SH-SY5Y (cell line): ENCODE data around the gene OSBPL10.
A peak's percentile ranks its signal among the peaks of the same experiment; 100 is the strongest.

Experiments
- GATA2 ChIP-seq: IDR thresholded peaks from 2 replicates; pipeline ENCODE4 v1.6.1; 2011; ENCODE audit warnings: mild to moderate bottlenecking, low read depth, low read length
- GATA3 ChIP-seq: IDR thresholded peaks from 2 replicates; pipeline ENCODE4 v1.6.1; 2011; ENCODE audit warnings: low read depth, mild to moderate bottlenecking, low read length, moderate library complexity

Gene OSBPL10

DNA sequence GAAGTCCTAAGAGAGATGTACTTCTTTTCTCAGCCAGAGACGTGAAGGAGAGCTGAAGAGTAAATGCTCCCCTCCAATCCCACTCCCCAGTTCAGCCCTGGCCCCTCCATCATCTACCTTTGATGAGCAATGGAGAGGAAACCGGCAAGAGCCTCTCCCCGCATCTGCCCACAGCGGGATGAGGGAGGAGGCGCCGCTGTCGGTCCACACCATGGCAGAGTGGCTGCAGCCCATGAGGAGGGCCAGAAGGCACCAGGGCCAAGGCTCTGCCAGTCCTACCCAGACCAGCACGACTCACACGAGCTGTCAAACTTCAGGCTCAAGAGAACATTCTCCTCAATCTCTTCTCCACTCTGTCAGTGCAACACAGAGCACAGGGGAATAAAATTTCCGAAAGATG is 129.8 kb downstream of the OSBPL10 start:
- TF ChIP-seq GATA2 = no peak
- no peak for TF ChIP-seq GATA3

- TF ChIP-seq GATA2 = no peak
- TF ChIP-seq GATA3 = no peak
These were observed 132.2 kb downstream of the OSBPL10 start for GRCh38 chr3:31848911-31849310.

DNA sequence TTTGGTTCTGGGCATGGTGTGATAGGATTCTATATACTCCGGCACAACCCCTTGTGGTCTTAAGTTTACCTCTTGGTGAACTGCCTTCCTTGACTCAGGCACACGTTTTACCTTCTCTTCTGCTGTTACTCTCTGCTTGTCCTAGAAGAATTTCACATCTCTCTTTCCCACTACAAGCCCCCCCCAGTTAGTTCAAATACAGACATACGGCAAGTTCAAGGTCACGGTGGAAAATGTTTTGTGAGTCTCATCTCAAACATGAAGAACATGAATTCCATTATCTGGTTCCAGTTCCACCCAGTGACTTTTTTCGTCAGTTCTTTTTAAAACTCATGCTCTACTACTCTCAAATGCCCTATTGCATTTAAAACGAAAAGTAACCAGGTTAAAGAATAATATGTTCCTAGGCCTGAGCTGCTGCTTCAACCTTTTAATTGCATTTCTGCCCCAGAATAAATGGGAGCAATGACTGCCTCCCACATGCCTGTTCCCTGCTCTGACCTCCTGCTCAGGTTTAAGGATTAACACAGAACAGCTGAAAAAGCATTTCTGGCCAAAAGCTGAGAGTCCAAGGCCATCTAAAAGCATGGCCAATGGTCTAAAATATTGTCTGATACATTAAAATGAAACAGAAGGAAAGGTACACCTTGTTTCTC is 132.8 kb downstream of the OSBPL10 start:
- TF ChIP-seq GATA2 (no peak), GATA3 (no peak)

GRCh38 chr3:31847760-31848159 is 133.3 kb downstream of the OSBPL10 start:
- no peak for TF ChIP-seq GATA2
- TF ChIP-seq GATA3 = no peak

DNA sequence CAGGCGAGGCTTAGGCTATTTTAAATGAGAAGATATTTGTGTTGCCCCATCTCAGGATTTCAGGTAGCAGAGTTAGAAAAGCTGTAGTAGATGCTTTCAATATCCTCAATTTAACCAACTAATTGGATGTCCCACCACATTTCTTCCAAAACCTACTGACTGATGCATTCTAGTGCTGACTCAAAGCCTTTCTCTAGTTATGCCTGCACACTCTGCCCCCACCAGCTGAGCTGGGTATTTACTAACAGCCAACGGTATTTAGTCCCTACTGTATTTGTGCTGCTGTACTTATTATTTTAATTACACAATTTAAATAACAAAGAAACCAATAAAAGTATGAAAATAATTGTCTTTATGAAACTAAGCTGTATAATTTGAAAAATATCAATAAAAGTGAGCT is 139.5 kb downstream of the OSBPL10 start:
- TF ChIP-seq GATA3 (no peak), GATA2 (no peak)

GRCh38 chr3:31840252-31840651 is 140.8 kb downstream of the OSBPL10 start:
- no peak for TF ChIP-seq GATA2
- no peak for TF ChIP-seq GATA3

- TF ChIP-seq GATA3 = no peak
- TF ChIP-seq GATA2 = no peak
These were observed 141.7 kb downstream of the OSBPL10 start for GRCh38 chr3:31839144-31839917.

DNA sequence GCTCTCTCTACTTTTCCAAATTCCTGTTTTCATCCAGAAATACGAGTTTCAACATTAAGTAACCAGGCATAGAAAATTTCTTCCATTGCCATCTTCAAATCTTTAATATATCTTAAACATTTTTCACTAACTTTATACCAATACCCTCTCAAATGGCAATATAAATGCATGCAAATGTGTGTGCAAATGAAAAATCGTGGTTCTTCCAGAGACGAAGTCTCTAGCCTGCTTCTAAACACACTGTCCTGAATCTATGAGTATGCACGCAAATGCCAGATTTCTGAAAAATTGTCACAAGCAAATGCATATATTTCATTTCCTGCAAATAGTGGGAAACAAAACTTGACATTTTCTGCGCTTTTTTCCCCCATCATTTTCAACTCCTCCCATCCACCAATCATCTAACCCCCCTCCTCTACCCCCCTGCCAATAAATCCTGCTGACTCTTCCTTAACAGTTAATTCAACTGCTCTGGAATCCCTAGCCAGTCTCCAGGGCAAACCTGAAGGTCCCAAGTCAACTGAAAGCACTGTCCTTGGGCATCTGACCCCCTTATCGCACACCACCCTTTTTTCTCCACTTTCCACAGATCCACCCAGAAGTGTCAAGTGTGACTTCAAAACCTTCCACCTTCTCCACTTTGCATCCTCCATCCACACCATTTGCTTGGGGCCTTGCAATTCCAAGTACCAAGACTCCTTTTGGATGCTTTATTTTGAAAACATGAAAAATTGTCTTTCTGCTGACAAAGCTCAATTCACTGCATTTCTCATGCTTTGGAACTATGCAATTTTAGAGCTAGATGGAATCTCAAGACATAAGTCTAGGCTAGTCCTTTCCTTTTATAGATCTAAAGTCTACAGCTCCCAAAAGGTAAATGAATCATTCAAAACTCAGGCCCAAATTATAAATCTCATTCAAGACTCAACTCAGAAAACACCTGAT is 144.7 kb downstream of the OSBPL10 start:
- no peak for TF ChIP-seq GATA3
- no peak for TF ChIP-seq GATA2

DNA sequence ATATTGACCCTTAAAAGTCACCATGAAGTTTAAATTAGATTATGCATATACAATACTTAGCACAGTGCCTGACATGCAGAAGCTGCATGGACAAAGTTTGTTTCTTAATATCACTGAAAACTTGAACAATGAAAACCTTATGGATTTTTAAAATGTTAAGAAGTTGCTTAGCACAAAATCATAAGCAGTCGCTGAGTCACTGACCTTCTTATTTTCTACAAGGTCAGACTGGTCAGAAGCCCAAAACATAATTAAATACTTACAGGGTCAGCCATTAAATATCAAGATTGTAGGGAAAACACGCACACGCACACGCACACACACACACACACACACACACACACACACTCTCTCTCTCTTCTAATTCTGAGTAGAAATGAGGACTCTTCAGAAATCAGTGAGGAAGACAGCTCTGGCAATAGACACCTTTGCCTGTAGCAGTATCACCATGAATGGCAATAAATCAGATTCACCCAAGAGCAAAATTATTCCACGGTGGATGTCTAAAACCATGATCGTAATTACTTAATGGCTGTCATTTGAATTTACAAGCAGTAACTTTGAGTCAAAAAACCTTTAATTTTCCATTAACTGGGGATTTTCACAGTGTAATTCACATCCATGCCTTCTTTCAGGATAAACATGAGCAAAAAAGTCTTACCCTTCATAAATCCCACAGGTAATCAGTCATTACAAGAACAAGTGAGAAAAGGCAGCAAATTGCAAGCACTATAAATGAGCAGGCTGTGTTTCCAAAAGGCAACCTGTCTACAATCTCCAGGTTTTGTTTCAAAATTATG is 147.5 kb downstream of the OSBPL10 start:
- TF ChIP-seq GATA3 (no peak), GATA2 (no peak)

GRCh38 chr3:31832551-31832950 is 148.5 kb downstream of the OSBPL10 start:
- TF ChIP-seq GATA3 (no peak), GATA2 (no peak)

DNA sequence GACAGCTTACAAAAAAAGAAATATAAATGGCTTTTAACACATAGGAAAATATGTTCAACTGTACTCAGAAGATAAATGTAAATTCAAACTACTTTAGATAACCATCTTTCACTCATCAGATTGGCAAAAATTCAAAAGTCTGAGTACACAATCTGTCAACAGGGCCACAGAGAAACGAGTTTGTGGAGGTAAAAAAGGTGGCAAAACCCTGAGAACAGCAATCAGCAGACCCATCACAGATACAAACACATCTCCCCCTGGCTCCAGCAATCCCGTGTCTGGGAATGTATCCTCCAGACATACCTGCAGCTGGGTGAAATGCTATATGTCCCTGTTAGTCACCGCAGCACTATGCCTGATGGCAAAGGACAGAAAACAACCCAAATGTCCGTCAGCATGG is 149.5 kb downstream of the OSBPL10 start:
- TF ChIP-seq GATA2 = peak; percentile 83
- TF ChIP-seq GATA3 = peak; percentile 79

DNA sequence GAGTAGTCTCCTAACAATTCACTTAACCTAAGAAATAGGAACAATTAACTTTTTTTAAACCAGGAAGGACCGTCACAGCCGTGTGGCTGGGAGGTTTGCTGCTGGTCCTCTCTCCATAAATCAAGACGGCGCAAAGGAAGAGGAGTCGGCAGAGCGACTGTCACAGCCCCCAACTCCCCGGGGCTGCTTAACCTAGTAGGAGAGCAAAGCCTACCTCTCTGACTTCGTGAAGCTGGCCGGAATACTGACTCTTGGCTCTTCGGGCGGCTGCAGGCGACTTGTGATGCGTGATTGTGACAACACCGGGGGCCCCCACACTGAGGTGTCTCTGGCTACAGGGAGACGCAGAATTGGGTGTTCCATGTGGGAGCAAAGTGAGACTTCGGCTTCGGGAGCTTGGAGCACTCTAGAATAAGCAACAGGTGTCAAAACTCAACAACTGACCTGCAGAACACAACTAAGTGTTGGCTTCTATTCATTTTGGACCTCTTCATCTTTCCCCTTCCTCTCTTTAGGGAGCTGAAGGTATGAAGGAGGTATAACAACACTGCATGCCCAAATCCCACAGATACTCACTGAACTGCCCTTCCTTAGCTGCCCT is 151.1 kb downstream of the OSBPL10 start:
- TF ChIP-seq GATA3 = no peak
- no peak for TF ChIP-seq GATA2

- TF ChIP-seq GATA2 = no peak
- no peak for TF ChIP-seq GATA3
These were observed 152.1 kb downstream of the OSBPL10 start for GRCh38 chr3:31829010-31829409.

GRCh38 chr3:31828007-31828406 is 153.1 kb downstream of the OSBPL10 start:
- no peak for TF ChIP-seq GATA2
- no peak for TF ChIP-seq GATA3

- no peak for TF ChIP-seq GATA2
- no peak for TF ChIP-seq GATA3
These were observed 157.9 kb downstream of the OSBPL10 start for GRCh38 chr3:31823184-31823583.
